Lung (tissue), 12 donors: ENCODE data around the gene TMEM11. TPM values are rescaled to one million over a fixed set of nuclear protein-coding genes. Genes with fewer than 3 reads are reported as not detected.
A peak's percentile ranks its signal among the peaks of the same experiment; 100 is the strongest.

ENCODE experiments used
- ATAC-seq: fragments of 200-7000 bp; cut with Tn5 transposase; one replicate; pipeline ENCODE4 v1.9.1; 2020; ENCODE audit warnings: moderate number of reproducible peaks; ENCODE audit not compliant: insufficient read depth, low FRiP score
- DNase-seq, 3 donors: peaks; one replicate each; pipeline ENCODE4 v3.0.0-alpha.2; 2013 to 2017
- H3K27ac ChIP-seq, 2 donors: one replicate each; pipeline ENCODE4 v1.5.1; 2013; ENCODE audit warnings: mild to moderate bottlenecking in 2 of 2, moderate library complexity in 2 of 2, control low read depth in 1 of 2, inconsistent platforms in 1 of 2, low read depth in 1 of 2, low read length in 1 of 2
- H3K27me3 ChIP-seq, 3 donors: one replicate each; pipeline ENCODE4 v1.5.1; 2013; ENCODE audit warnings: low read length in 2 of 3; ENCODE audit not compliant: control insufficient read depth in 3 of 3, insufficient read depth in 3 of 3
- H3K36me3 ChIP-seq, 4 donors: one replicate each; pipeline ENCODE4 v1.5.1; 2013; ENCODE audit warnings: low read length in 4 of 4, mild to moderate bottlenecking in 1 of 4, moderate library complexity in 1 of 4; ENCODE audit not compliant: control insufficient read depth in 4 of 4, insufficient read depth in 4 of 4
- H3K4me1 ChIP-seq, 5 donors: one replicate each; pipeline ENCODE4 v1.5.1; 2013; ENCODE audit warnings: low read length in 5 of 5, mild to moderate bottlenecking in 2 of 5, moderate library complexity in 1 of 5; ENCODE audit not compliant: control insufficient read depth in 5 of 5, insufficient read depth in 5 of 5
- H3K4me3 ChIP-seq: one replicate; pipeline ENCODE4 v1.5.1; 2013; ENCODE audit warnings: mild to moderate bottlenecking, control low read depth, moderate library complexity
- H3K9ac ChIP-seq, 2 donors: one replicate each; pipeline ENCODE4 v1.5.1; 2013; ENCODE audit warnings: low read length in 2 of 2, control low read depth in 1 of 2; ENCODE audit not compliant: insufficient read depth in 1 of 2
- H3K9me3 ChIP-seq, 4 donors: one replicate each; pipeline ENCODE4 v1.5.1; 2013; ENCODE audit warnings: low read length in 3 of 4, mild to moderate bottlenecking in 1 of 4, moderate library complexity in 1 of 4; ENCODE audit not compliant: control insufficient read depth in 4 of 4, insufficient read depth in 3 of 4
- WGBS, 2 donors: extraction: QIAGEN DNeasy Blood & Tissue Kit; methylation state at CpG; one replicate each; pipeline ENCODE4 v1.1.7; 2013; 5-methylcytosine and 5-hydroxymethylcytosine counted together
- polyA plus RNA-seq, 2 donors: library from polyadenylated mRNA; stranded (reverse); fragments of 200-250 nt; gene quantifications; one replicate each; pipeline ENCODE4 v1.2.1, GENCODE V29; 2013
- total RNA-seq, 2 donors: library from RNA; depleted of rRNA in 1 of 2; stranded (reverse); fragments of >200 nt in 1 of 2; gene quantifications; one replicate each; pipeline ENCODE4 v1.2.1, GENCODE V29; 2014 to 2021
- TF ChIP-seq, protein P1 (sequence below): IDR thresholded peaks from 2 replicates; pipeline ENCODE4 v1.5.1; 2012; ENCODE audit warnings: mild to moderate bottlenecking; ENCODE audit errors: control extremely low read depth, extremely low read depth
- donor health status: control.
- donor health status: control.
- donor health status: Bipolar disorder and iron deficiency.
- donor health status: healthy.
- donor health status: DM: yes; HTN: yes; CAD: no.

TMEM11 gene
- total and polyA plus RNA-seq, 4 donors = 12.1 to 29.4 (median 27.1) TPM

DNA sequence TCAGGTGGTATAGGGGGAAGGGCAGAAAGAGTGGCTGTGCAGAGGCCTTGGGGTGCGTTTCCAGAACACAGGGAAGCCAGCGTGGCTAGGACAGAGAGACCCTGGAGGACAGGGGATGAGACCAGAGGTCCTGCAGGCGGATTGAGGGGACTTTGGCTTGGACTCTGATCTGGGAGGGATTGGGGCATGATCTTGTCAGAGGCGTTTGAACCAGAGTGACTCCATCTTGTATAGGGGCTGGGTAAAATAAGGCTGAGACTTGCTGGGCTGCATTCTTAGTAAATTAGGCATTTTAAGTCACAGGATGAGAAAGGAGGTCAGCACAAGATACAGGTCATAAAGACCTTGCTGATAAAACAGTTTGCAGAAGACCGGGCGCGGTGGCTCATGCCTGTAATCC, 44.6 kb upstream of the TMEM11 start:
- Histone ChIP-seq H3K27me3 (no peaks in the 10 kb centered on the region), H3K4me1 (peaks cover 0 to 4% (median 0%) of the 10 kb centered on the region in 5 donors), H3K9ac (no peak overlapping the region), H3K9me3 (no peaks in the 10 kb centered on the region), H3K4me3 (no peak overlapping the region), H3K36me3 (no peaks in the 10 kb centered on the region), H3K27ac (no peak overlapping the region)
- 91 to 92% methylated on average over 7 of the region's 7 CpGs for WGBS, 2 donors
- ATAC-seq (no peak), DNase-seq (no peak)
- TF ChIP-seq, protein P1, sequence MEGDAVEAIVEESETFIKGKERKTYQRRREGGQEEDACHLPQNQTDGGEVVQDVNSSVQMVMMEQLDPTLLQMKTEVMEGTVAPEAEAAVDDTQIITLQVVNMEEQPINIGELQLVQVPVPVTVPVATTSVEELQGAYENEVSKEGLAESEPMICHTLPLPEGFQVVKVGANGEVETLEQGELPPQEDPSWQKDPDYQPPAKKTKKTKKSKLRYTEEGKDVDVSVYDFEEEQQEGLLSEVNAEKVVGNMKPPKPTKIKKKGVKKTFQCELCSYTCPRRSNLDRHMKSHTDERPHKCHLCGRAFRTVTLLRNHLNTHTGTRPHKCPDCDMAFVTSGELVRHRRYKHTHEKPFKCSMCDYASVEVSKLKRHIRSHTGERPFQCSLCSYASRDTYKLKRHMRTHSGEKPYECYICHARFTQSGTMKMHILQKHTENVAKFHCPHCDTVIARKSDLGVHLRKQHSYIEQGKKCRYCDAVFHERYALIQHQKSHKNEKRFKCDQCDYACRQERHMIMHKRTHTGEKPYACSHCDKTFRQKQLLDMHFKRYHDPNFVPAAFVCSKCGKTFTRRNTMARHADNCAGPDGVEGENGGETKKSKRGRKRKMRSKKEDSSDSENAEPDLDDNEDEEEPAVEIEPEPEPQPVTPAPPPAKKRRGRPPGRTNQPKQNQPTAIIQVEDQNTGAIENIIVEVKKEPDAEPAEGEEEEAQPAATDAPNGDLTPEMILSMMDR = no peak

DNA sequence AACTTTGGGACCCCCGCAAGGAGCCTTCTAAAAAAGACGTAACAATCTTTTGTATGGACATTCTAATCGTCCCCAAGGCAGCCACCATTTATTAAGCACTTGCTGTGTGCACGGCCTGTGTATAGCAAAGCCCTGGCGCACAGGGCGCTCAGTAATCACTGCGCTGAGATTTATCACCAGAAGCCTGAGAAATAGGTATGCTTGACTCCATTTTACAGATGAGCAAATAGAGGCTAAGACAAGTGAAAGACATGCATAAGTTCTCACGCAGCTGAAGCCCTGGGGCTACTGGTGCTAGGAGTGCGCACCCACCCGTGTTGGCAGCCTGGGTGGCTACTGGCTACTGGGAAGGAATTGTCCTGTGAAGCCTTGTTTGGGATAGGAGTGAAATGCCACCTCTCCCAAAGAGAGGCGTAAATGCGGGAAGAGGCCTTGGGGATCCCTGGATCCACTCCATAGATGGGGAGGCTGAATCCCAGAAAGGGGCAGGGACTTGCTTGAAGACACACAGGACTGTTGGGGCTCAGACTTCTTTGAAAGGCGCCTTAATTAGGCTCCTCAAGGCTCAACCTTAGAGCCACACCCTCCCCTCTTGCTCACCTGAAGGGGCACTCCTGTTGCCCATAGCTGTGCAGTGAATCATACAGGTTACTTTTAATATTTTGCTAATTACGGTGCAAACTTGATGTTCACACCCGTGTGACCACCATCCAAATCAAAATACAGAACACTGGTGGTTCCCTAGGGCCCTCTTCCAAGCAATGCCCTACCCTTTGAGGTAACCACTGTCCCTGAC, 39.9 kb upstream of the TMEM11 start:
- DNase-seq = no peak
- H3K27me3 ChIP-seq = no peaks in the 10 kb centered on the region
- 44 to 49% methylated on average over 15 of the region's 15 CpGs for WGBS, 2 donors
- H3K9me3 ChIP-seq = no peaks in the 10 kb centered on the region
- peak overlapping the region; percentile 86 to 90 for H3K27ac ChIP-seq
- peak; percentile 10 for ATAC-seq
- H3K4me1 ChIP-seq = peaks cover 0 to 13% (median 3%) of the 10 kb centered on the region in 5 donors
- TF ChIP-seq, protein P1 = no peak
- H3K36me3 ChIP-seq = no peaks in the 10 kb centered on the region
- peak overlapping the region; percentile 28 to 72 for H3K9ac ChIP-seq
- peak overlapping the region; percentile 45 for H3K4me3 ChIP-seq

DNA sequence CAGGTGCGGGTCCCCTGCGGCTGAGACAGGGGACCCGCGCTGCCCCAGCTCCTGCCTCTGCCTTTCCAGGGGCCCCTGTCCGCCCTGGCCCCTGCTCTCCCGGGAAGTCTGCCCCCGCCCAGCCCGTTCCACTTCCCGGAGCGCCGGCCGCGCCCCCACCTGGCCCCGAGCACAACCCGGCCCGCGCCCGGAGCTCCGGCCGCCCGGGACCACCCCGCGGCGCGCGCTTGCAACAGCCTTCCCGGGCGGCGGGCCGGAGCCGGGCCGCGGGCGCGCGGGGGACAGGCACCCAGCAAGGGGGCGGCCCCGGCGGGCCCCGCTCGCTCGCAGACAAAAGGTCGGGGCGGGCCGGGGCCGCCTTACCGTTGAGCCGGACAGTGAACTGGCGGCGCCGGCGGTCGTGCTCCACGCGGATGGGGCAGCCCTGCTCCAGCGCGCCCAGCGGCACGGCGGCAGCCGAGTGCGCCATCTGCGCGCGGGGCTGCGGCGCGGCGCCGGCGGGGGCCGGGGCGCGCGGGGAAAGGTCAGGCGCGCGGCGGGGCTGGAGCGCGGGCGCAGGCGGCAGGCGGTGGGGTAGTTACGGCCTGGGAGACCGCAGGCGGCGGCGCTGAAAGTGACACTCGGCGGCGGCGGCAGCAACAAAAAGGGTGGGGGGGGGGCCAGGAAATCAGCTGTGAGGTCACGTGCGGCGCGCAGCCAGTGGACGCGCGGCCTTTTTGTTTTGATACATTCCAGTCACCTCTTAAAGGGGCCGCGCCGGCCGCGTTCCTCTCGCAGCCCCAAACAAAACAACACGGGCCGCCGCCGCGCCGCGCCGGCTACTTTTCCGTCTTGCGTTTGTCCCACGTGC, 39.1 kb upstream of the TMEM11 start, which contains the start of gene NATD1:
Gene NATD1 (minus strand): TSS at position 615 of the 850 bp plus-strand sequence. CDS start 146 bp downstream, at position 469.
- peak; percentile 89 to 95 (median 89) for DNase-seq
- H3K9me3 ChIP-seq = no peaks in the 10 kb centered on the region
- TF ChIP-seq, protein P1 = no peak

More for the DNA sequence above, 39.1 kb upstream of the TMEM11 start, which contains the start of gene NATD1:
- Histone ChIP-seq H3K27me3 (no peaks in the 10 kb centered on the region), H3K4me3 (peak within 1 kb of the TSS; percentile 75), H3K27ac (peak within 1 kb of the TSS; percentile 86 to 90), H3K9ac (peak within 1 kb of the TSS; percentile 28 to 72), H3K4me1 (peaks cover 0 to 13% (median 3%) of the 10 kb centered on the region in 5 donors), H3K36me3 (no peaks in the 10 kb centered on the region)
- WGBS, 2 donors = 0 to 1% methylated on average over 98 to 117 of the region's 117 CpGs
- peak; percentile 80 for ATAC-seq
